ENCODE measurements around the gene RIOK3.
"Not testable (repeated sequence)": the region's sequence is repeated elsewhere in the genome, so short reads cannot be mapped to it uniquely, and the experiment has no call there.

Gene RIOK3

GRCh38 chr18:23470620-23471387 lies 17.7 kb downstream of the RIOK3 start:
- in situ Hi-C loops (cut with MboI; ENCODE audit: low sequenced_read_pairs, unreplicated experiment) = no loop called here
- no peak for TF ChIP-seq CTCF (IDR thresholded peaks at IDR 0.05; ENCODE audit: borderline replicate concordance, control extremely low read depth, extremely low read depth, insufficient read depth, missing control alignments)
- no peak for DNase-seq (ENCODE audit: low spot score)

- DNase-seq (ENCODE audit: low spot score) = no peak
- TF ChIP-seq CTCF (IDR thresholded peaks at IDR 0.05; ENCODE audit: borderline replicate concordance, control extremely low read depth, extremely low read depth, insufficient read depth, missing control alignments) = no peak
- in situ Hi-C loops (cut with MboI; ENCODE audit: low sequenced_read_pairs, unreplicated experiment) = no loop called here
Measured at GRCh38 chr18:23471486-23471885, 18.4 kb downstream of the RIOK3 start.

DNA sequence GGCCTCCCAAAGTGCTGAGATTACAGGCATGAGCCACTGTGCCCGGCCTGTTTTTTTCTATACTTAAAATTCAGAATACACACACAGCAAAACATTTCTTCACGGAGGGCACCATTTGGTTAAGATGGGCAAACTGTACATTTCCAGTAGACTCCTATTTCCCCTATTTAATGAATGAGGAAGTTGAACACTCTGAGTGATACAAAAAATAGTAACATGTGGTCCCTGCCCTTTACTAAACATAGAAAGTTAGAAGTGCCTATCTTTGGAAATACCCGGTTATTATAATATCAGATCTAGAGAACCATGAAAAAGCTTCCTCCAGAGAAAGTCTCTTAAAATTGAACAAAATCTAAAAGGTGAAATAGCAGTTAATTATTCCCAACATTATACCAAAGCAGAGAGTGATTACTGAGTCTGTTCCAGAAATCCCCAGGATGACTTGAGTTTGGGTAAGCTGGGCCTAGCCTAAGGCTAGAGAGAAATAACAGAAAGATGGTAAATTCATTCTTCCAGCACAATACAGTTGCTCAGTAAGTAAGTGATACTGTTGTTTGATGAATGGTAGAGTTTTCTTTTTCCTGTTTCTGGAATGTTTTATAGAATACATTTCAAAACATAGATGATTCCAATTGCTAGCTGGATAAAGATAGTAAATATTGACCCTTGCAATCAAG lies 26.9 kb downstream of the RIOK3 start:
- no peak for TF ChIP-seq CTCF (IDR thresholded peaks at IDR 0.05; ENCODE audit: borderline replicate concordance, control extremely low read depth, extremely low read depth, insufficient read depth, missing control alignments)
- in situ Hi-C loops (cut with MboI; ENCODE audit: low sequenced_read_pairs, unreplicated experiment) = no loop called here
- peak; percentile 45 for DNase-seq (ENCODE audit: low spot score)

DNA sequence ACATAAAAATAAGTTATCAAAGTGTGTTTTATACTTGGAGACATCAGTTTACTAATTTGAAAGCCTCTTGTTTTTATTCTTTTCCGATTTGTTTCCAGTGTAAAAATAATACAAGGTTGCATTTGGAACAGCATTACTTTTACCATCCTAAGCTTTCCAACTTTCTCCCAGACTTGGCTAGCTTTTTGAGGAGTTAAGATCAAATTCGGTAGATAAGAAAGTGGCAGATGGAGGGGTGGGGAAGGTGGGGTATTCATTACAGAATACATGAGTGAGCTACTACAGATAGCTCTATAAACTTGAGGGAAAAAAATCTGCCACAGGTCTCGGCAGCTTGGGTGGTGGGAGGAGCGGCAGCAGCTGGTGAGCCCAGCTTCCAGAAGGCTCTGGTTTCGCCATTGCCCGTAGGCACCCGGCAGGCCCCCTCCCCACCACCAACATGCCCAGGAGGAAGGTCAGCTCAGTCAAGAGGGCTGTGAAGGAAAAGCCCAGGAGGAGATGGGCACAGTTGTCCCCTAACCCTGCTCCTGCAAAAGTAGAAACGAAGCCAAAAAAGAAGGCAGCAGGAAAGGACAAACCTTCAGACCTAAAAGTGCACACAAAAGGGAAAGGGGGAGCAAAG lies 31.6 kb downstream of the RIOK3 start:
- DNase-seq (ENCODE audit: low spot score) = no peak
- in situ Hi-C loops (cut with MboI; ENCODE audit: low sequenced_read_pairs, unreplicated experiment) = no loop called here
- TF ChIP-seq CTCF (IDR thresholded peaks at IDR 0.05; ENCODE audit: borderline replicate concordance, control extremely low read depth, extremely low read depth, insufficient read depth, missing control alignments) = no peak

DNA sequence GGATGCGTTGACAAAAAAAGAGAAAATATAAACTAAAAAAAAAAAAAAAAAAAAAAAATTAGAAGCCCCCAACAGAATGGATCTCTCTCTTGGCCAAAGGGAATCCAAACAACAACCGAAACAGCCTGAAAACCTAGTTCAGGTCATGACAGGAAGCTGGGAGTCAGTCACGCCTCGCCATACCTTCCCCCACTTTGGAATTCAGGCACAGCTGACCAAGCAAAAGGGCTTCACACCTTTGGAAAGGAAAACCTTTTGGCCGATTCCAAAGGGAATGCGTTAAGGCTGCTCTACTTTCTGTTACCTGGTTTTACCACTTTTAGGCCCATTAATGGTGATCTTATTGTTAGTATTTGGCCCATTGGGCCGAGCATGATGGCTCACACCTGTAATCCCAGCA lies 32.3 kb downstream of the RIOK3 start:
- no peak for DNase-seq (ENCODE audit: low spot score)
- no peak for TF ChIP-seq CTCF (IDR thresholded peaks at IDR 0.05; ENCODE audit: borderline replicate concordance, control extremely low read depth, extremely low read depth, insufficient read depth, missing control alignments)
- in situ Hi-C loops (cut with MboI; ENCODE audit: low sequenced_read_pairs, unreplicated experiment) = no loop called here

DNA sequence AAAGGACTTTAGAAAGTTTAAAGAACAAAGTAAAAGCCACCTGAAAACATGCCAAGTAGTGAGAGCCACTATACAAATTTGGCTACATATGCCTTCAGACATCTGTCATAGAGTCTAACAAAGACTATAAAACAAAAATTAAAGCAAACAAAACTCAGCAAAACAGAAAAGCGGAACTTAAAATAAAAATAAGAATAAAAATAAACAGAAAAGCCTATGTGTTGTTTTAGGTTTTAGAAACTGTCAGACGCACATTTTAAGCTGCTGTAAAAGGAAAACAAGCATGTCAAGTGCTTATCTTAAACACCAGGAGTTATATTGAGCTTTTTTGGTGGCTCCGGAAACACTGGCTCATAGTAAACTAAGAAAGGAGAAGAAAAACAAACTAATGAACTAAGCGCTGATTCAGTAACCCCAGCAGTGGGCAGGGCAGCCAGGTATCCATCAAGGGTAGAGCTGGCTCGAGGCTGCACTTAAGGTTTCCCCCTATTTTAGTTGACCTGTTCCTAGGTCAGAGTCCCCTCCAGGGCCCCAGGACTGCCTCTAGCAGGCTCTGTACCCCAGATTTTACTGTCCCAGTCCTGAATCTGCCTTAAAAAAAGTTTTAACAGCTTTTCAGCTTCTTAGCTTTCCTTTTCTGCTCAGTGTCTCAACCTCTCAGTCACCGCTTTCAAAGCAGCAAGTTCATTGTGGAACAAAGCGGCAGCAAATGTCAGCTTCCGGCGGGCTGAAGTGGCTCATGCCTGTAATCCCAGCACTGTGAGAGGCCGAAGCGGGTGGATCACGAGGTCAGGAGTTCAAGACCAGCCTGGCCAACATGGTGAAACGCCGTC lies 34.9 kb downstream of the RIOK3 start:
- TF ChIP-seq CTCF (IDR thresholded peaks at IDR 0.05; ENCODE audit: borderline replicate concordance, control extremely low read depth, extremely low read depth, insufficient read depth, missing control alignments) = no peak
- in situ Hi-C loops (cut with MboI; ENCODE audit: low sequenced_read_pairs, unreplicated experiment) = no loop called here
- peak; percentile 52 for DNase-seq (ENCODE audit: low spot score)

DNA sequence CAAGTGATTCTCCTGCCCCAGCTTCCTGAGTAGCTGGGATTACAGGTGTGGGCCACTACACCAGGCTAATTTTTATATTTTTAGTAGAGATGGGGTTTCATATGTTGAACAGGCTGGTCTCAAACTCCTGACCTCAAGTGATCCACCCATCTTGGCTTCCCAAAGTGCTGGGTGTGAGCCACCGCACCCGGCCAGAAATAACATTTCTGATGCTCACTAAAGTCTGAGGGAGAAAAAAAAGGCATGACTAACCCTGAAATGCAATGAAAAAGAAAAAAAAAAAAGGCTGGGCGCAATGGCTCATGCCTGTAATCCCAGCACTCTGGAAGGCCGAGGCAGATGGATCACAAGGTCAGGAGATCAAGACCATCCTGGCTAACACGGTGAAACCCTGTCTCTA lies 36.5 kb downstream of the RIOK3 start:
- DNase-seq (ENCODE audit: low spot score); in situ Hi-C loops (cut with MboI; ENCODE audit: low sequenced_read_pairs, unreplicated experiment): not testable (repeated sequence)

Data from GM13976 (cell line).